ENCODE results near the gene ZNF649. TPM values are rescaled to one million over a fixed set of nuclear protein-coding genes. Genes with fewer than 3 reads are reported as not detected.
A peak's percentile ranks its signal among the peaks of the same experiment; 100 is the strongest.

ZNF649 gene
- total RNA-seq, 1 experiment from 2014 or later: 8.8 TPM

DNA sequence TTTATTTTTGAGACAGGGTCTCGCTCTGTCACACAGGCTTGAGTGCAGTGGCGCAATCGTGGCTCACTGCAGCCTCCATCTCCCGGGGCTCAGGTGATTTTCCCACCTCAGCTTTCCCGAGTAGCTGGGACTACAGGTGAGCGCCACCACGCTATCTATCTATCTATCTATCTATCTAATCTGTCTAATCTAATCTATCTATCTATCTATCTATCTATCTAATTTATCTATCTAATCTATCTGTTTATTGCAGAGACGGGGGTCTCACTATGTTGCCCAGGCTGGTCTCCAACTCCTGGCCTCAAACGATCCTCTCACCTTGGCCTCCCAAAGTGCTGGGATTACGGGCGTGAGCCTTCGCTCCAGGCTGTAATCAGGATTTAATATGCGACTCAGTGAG is 23.0 kb upstream of the ZNF649 start:
- H2AFZ ChIP-seq: peak overlapping the region; percentile 95
- no peaks in the 10 kb centered on the region for H3F3A ChIP-seq (ENCODE audit: insufficient read depth, low read depth)
- DNase-seq: no peak
- no peaks in the 10 kb centered on the region for H4K20me1 ChIP-seq (ENCODE audit: insufficient read depth)
- no peaks in the 10 kb centered on the region for H3K27me3 ChIP-seq (ENCODE audit: insufficient read depth, low read depth)
- peaks cover 28% of the 10 kb centered on the region for H3K36me3 ChIP-seq (ENCODE audit: low read depth)
- no peak overlapping the region for H3K27ac ChIP-seq
- peaks cover 40% of the 10 kb centered on the region for H3K9me3 ChIP-seq (ENCODE audit: insufficient read depth, low read depth)
- TF ChIP-seq, protein P1, sequence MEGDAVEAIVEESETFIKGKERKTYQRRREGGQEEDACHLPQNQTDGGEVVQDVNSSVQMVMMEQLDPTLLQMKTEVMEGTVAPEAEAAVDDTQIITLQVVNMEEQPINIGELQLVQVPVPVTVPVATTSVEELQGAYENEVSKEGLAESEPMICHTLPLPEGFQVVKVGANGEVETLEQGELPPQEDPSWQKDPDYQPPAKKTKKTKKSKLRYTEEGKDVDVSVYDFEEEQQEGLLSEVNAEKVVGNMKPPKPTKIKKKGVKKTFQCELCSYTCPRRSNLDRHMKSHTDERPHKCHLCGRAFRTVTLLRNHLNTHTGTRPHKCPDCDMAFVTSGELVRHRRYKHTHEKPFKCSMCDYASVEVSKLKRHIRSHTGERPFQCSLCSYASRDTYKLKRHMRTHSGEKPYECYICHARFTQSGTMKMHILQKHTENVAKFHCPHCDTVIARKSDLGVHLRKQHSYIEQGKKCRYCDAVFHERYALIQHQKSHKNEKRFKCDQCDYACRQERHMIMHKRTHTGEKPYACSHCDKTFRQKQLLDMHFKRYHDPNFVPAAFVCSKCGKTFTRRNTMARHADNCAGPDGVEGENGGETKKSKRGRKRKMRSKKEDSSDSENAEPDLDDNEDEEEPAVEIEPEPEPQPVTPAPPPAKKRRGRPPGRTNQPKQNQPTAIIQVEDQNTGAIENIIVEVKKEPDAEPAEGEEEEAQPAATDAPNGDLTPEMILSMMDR (conservative IDR thresholded peaks at IDR 0.05): no peak
- TF ChIP-seq EZH2 (IDR thresholded peaks at IDR 0.05; ENCODE audit: low read depth): no peak
- peaks cover 5% of the 10 kb centered on the region for H3K4me1 ChIP-seq (replicated peaks; ENCODE audit: insufficient read depth)
- H3K79me2 ChIP-seq (ENCODE audit: low read depth): peaks cover 13% of the 10 kb centered on the region
- H3K4me3 ChIP-seq: peak overlapping the region; percentile 70
- no peaks in the 10 kb centered on the region for H3K9me2 ChIP-seq (ENCODE audit: insufficient read depth)
- no TSS peak for BruUV-seq (replicated peaks)
- ChIA-PET CTCF (no interaction called here), POLR2A (ENCODE audit: unreplicated experiment) (no interaction called here)
- peak overlapping the region; percentile 81 for H3K4me2 ChIP-seq
- intact Hi-C loops (cut with micrococcal nuclease; ENCODE audit: unreplicated experiment): loop anchor here (1.0 to 10.0 kb wide), 3 partner anchors 58 to 261 kb away; partner anchors contain the start of gene ZNF350

DNA sequence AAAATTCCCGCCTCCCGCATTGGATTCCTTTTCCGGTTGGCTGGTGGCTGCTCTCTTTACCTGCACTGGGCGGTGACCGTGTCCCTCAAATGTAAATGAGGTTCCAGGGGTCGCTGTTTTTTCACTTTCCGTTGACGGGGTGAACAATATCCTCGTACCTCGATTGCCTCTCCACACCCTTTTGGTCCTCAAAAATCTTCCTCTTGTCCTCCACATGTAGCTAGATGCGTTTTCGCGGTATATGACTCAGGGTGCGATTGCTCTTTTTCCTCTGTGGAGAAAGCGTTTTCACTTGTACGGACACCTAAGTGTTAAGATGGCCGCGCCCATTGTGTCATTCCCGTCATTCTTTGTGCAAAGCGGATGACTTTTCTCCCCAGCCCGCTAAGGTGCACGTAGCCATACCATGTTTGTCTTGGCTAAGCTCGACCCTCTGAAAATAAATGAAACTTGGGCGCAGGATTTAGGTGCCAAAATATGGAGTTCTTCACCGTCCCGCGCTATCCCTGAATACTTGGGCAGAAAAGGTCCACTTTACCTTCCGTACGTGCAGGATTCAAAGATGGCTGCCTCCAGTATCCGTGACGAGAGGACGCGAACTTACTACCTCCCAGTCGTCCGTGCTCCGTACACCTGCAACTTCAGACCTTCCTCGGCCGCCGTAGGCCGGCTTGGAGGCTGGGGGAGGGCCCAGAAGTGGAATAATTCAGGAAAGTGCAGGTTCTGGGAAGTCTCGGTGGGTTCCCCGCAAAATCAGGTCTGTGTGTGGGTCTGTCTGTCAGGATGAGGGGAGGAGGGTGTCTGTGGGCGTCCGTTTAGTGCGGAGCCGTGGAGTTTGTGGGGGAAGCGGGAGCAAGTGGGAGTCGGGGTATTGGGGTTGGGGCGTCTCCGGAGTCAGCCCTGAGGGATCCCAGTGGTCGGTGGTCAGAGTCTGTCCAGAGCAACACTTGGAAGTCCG is 22.2 kb upstream of the ZNF649 start, which contains the start of gene ZNF613:
ZNF613 (plus strand) TSS at position 689 of the 958 bp plus-strand sequence. CDS start 8,749 bp downstream, outside the sequence.
- Histone ChIP-seq H3K9me2 (ENCODE audit: insufficient read depth) (no peaks in the 10 kb centered on the region), H3K36me3 (ENCODE audit: low read depth) (peaks cover 26% of the 10 kb centered on the region), H3K4me3 (peak within 1 kb of the TSS; percentile 70), H3K27ac (peak within 1 kb of the TSS; percentile 69), H3F3A (ENCODE audit: insufficient read depth, low read depth) (no peaks in the 10 kb centered on the region), H3K4me2 (peak within 1 kb of the TSS; percentile 81), H3K4me1 (replicated peaks; ENCODE audit: insufficient read depth) (peaks cover 5% of the 10 kb centered on the region), H4K20me1 (ENCODE audit: insufficient read depth) (no peaks in the 10 kb centered on the region), H2AFZ (peak within 1 kb of the TSS; percentile 95), H3K9me3 (ENCODE audit: insufficient read depth, low read depth) (peaks cover 46% of the 10 kb centered on the region), H3K79me2 (ENCODE audit: low read depth) (peaks cover 13% of the 10 kb centered on the region), H3K27me3 (ENCODE audit: insufficient read depth, low read depth) (no peaks in the 10 kb centered on the region)
- no TSS peak for BruUV-seq (replicated peaks)
- CTCF ChIA-PET: no interaction called here
- POLR2A ChIA-PET (ENCODE audit: unreplicated experiment): interaction anchor here (0.6 kb wide), 1 partner anchor 244 kb away, joined by 8 read pairs; the partner anchor contains the start of gene ZNF836
- DNase-seq: peak; percentile 89 to 91
- TF ChIP-seq EZH2 (IDR thresholded peaks at IDR 0.05; ENCODE audit: low read depth): no peak
- TF ChIP-seq, protein P1 (conservative IDR thresholded peaks at IDR 0.05): peak; percentile 55; the same call in 1 of the 2 replicates
- intact Hi-C loops (cut with micrococcal nuclease; ENCODE audit: unreplicated experiment): loop anchor here (1.0 to 10.0 kb wide), 4 partner anchors 23 to 262 kb away; partner anchors contain the start of gene ZNF350

DNA sequence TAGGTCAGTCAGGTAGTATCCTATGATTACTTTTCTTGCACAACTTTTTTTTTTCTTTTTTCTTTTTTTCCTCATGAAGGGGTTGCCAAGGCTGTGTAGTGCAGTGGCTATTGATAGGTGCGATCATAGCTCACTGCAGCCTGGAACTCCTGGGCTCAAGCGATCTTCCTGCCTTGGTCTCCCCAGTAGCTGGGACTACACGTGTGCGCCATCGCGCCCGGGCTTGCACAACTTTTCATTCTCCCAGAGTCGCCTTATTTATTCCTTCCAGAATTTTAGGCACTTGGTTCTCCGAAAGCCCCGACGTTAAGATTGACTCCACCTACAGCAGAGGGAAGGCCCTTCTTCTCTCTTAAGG is 21.6 kb upstream of the ZNF649 start:
- no peaks in the 10 kb centered on the region for H3K9me2 ChIP-seq (ENCODE audit: insufficient read depth)
- H2AFZ ChIP-seq: peak overlapping the region; percentile 95
- peak overlapping the region; percentile 69; the same call in 1 of the 2 replicates for H3K27ac ChIP-seq
- TF ChIP-seq EZH2 (IDR thresholded peaks at IDR 0.05; ENCODE audit: low read depth): no peak
- TF ChIP-seq, protein P1 (conservative IDR thresholded peaks at IDR 0.05): no peak
- peaks cover 44% of the 10 kb centered on the region for H3K9me3 ChIP-seq (ENCODE audit: insufficient read depth, low read depth)
- no peak for DNase-seq
- no peaks in the 10 kb centered on the region for H3F3A ChIP-seq (ENCODE audit: insufficient read depth, low read depth)
- ChIA-PET POLR2A (ENCODE audit: unreplicated experiment) (no interaction called here), CTCF (no interaction called here)
- H3K4me1 ChIP-seq (replicated peaks; ENCODE audit: insufficient read depth): peaks cover 5% of the 10 kb centered on the region
- no peaks in the 10 kb centered on the region for H3K27me3 ChIP-seq (ENCODE audit: insufficient read depth, low read depth)
- no TSS peak for BruUV-seq (replicated peaks)
- H3K36me3 ChIP-seq (ENCODE audit: low read depth): peaks cover 23% of the 10 kb centered on the region
- intact Hi-C loops (cut with micrococcal nuclease; ENCODE audit: unreplicated experiment): loop anchor here (1.0 to 10.0 kb wide), 2 partner anchors 22 to 222 kb away; no protein-coding TSS in a partner anchor
- peaks cover 13% of the 10 kb centered on the region for H3K79me2 ChIP-seq (ENCODE audit: low read depth)
- peak overlapping the region; percentile 81 for H3K4me2 ChIP-seq
- H3K4me3 ChIP-seq: peak overlapping the region; percentile 70
- no peaks in the 10 kb centered on the region for H4K20me1 ChIP-seq (ENCODE audit: insufficient read depth)

Measured in PC-9 (cell line).